A549 (cell line): ENCODE measurements around the gene UTP25.

Experiments
- JUN ChIP-seq, 2 experiments: fragments of >200 bp; sonication (Bioruptor Twin); formaldehyde crosslinking; IDR thresholded peaks; 2 replicates in 1 of 2; 3 replicates in 1 of 2; pipeline ENCODE4 v1.6.1; 2016 to 2017
- JUNB ChIP-seq: fragments of >200 bp; sonication (Bioruptor Twin); formaldehyde crosslinking; IDR thresholded peaks from 2 replicates; pipeline ENCODE4 v1.6.1; 2016
- KDM5A ChIP-seq: fragments of 200-600 bp; sonication (generic); IDR thresholded peaks from 2 replicates; pipeline ENCODE4 v1.6.1; 2016; ENCODE audit warnings: antibody characterized with exemption, mild to moderate bottlenecking
- TF ChIP-seq, protein P1 (sequence below): fragments of >200 bp; sonication (Bioruptor Twin); formaldehyde crosslinking; IDR thresholded peaks from 3 replicates; pipeline ENCODE4 v1.5.1; 2016

DNA sequence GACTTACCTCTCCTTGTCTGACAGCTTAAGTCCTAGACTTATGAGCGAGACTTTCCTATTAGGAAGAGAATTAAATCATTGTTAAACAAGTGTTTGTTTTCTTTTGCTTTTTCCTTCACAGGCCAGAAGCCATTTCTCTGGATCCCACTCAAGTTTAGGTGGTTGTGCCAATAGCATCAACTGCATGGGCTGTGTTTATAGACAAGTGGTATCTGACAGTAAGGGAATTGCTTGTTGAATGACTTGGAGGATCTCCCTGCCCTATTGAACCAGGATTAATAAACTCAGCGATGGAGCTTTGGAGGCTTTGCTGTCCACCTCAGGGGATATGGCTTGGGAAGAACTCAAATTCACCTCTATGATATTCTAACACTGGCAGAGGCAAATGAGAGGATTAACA, 43.7 kb downstream of the UTP25 start:
- TF ChIP-seq JUN (IDR thresholded peaks at IDR 0.05), result no peak
- no peak for TF ChIP-seq KDM5A
- TF ChIP-seq, protein P1, sequence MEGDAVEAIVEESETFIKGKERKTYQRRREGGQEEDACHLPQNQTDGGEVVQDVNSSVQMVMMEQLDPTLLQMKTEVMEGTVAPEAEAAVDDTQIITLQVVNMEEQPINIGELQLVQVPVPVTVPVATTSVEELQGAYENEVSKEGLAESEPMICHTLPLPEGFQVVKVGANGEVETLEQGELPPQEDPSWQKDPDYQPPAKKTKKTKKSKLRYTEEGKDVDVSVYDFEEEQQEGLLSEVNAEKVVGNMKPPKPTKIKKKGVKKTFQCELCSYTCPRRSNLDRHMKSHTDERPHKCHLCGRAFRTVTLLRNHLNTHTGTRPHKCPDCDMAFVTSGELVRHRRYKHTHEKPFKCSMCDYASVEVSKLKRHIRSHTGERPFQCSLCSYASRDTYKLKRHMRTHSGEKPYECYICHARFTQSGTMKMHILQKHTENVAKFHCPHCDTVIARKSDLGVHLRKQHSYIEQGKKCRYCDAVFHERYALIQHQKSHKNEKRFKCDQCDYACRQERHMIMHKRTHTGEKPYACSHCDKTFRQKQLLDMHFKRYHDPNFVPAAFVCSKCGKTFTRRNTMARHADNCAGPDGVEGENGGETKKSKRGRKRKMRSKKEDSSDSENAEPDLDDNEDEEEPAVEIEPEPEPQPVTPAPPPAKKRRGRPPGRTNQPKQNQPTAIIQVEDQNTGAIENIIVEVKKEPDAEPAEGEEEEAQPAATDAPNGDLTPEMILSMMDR, result no peak
- no peak for TF ChIP-seq JUNB
